ENCODE data around the gene BICRA.

The BICRA gene

DNA sequence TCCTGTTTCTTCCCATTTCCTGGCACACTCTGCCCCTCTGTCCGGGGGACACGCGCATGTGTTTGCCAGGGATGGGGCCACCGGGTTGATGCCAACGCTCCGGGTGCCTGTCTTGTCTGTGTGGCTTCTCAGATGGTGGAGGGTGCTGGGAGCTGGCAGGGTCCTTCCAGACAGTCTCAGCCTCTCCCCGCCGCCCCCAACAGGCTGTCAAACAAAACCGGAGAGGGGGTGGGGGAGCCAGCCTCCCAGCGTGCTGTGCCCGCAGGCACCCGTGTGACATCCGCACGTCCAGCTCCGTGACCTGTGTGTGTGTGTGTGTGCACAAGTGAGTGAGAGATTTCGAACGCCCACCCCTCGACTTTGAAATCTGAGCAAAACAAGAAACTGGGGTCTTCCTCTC lies 93.7 kb downstream of the BICRA start:
- Histone ChIP-seq H4K20me1 (ENCODE audit: insufficient read depth, low read length) (no peaks in the 10 kb centered on the region), H3K4me3 (ENCODE audit: low read depth, low read length, poor library complexity, severe bottlenecking) (no peak overlapping the region), H3F3A (ENCODE audit: insufficient read depth, low read length) (no peaks in the 10 kb centered on the region), H3K27me3 (ENCODE audit: insufficient read depth, low read length) (no peaks in the 10 kb centered on the region), H3K36me3 (ENCODE audit: insufficient read depth, low read length) (peaks cover 19% of the 10 kb centered on the region), H3K79me2 (ENCODE audit: insufficient read depth, low read length) (no peaks in the 10 kb centered on the region), H3K9ac (ENCODE audit: low read length) (no peak overlapping the region), H3K9me3 (ENCODE audit: low read length) (no peaks in the 10 kb centered on the region), H3K4me2 (ENCODE audit: low read length) (no peak overlapping the region), H2AFZ (ENCODE audit: low read length) (no peak overlapping the region), H3K27ac (ENCODE audit: low read depth, low read length, poor library complexity, severe bottlenecking) (no peak overlapping the region), H3K4me1 (ENCODE audit: insufficient read depth, low read length, severe bottlenecking) (peaks cover 16% of the 10 kb centered on the region), H3K9me2 (ENCODE audit: low read depth, low read length) (no peaks in the 10 kb centered on the region)
- no peak for TF ChIP-seq EZH2 (IDR thresholded peaks at IDR 0.05; ENCODE audit: borderline replicate concordance, low read length)
- TF ChIP-seq, protein P1, sequence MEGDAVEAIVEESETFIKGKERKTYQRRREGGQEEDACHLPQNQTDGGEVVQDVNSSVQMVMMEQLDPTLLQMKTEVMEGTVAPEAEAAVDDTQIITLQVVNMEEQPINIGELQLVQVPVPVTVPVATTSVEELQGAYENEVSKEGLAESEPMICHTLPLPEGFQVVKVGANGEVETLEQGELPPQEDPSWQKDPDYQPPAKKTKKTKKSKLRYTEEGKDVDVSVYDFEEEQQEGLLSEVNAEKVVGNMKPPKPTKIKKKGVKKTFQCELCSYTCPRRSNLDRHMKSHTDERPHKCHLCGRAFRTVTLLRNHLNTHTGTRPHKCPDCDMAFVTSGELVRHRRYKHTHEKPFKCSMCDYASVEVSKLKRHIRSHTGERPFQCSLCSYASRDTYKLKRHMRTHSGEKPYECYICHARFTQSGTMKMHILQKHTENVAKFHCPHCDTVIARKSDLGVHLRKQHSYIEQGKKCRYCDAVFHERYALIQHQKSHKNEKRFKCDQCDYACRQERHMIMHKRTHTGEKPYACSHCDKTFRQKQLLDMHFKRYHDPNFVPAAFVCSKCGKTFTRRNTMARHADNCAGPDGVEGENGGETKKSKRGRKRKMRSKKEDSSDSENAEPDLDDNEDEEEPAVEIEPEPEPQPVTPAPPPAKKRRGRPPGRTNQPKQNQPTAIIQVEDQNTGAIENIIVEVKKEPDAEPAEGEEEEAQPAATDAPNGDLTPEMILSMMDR (IDR thresholded peaks at IDR 0.05; ENCODE audit: low read length), result no peak

DNA sequence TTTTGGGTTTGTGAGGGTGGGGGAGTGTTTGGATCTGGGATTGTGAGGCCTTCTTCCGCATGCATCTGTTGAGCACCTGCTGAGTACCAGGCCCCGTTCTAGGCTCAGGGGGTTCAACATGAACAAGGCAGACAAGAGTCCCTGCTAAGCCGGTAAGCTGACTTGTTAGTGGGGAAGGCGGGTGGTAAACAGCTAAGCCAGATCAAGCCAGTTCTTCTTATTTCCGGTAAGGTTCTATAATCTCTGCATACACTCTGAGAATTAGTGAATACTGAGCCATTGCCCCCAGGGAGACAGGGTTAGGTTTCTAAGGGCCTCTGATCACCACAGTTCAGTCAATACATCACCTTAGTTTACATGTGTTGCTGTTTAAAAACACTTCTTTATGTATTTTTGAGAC lies 94.4 kb downstream of the BICRA start:
- no peaks in the 10 kb centered on the region for H3K79me2 ChIP-seq (ENCODE audit: insufficient read depth, low read length)
- no peak for TF ChIP-seq EZH2 (IDR thresholded peaks at IDR 0.05; ENCODE audit: borderline replicate concordance, low read length)
- TF ChIP-seq, protein P1 (IDR thresholded peaks at IDR 0.05; ENCODE audit: low read length), result no peak
- no peak overlapping the region for H3K9ac ChIP-seq (ENCODE audit: low read length)
- H2AFZ ChIP-seq (ENCODE audit: low read length), result no peak overlapping the region
- peaks cover 10% of the 10 kb centered on the region for H3K4me1 ChIP-seq (ENCODE audit: insufficient read depth, low read length, severe bottlenecking)
- H3K27me3 ChIP-seq (ENCODE audit: insufficient read depth, low read length), result no peaks in the 10 kb centered on the region
- H3K36me3 ChIP-seq (ENCODE audit: insufficient read depth, low read length), result peaks cover 19% of the 10 kb centered on the region
- no peaks in the 10 kb centered on the region for H4K20me1 ChIP-seq (ENCODE audit: insufficient read depth, low read length)
- H3K9me2 ChIP-seq (ENCODE audit: low read depth, low read length), result no peaks in the 10 kb centered on the region
- no peaks in the 10 kb centered on the region for H3F3A ChIP-seq (ENCODE audit: insufficient read depth, low read length)
- no peaks in the 10 kb centered on the region for H3K9me3 ChIP-seq (ENCODE audit: low read length)
- no peak overlapping the region for H3K4me3 ChIP-seq (ENCODE audit: low read depth, low read length, poor library complexity, severe bottlenecking)
- H3K27ac ChIP-seq (ENCODE audit: low read depth, low read length, poor library complexity, severe bottlenecking), result no peak overlapping the region
- H3K4me2 ChIP-seq (ENCODE audit: low read length), result no peak overlapping the region

DNA sequence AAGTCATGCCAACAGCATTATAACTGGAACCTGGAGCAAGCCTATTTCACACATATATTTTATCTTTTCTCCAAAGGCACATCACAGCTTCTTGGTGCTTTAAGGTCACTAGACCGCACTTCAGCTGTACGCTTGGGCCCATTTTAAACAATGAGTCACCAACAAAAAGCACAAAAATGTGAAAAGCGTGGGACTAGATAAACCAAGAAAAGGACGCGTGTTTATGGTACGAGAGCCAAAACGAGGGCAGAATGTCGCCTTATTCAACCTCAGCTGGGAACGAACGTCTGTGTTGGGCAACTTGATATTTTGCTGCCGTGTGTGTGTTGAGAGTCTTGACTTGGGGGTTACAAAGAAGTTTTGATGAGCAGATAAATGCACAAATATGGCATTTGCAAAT lies 95.1 kb downstream of the BICRA start:
- no peaks in the 10 kb centered on the region for H3K9me3 ChIP-seq (ENCODE audit: low read length)
- H3K4me2 ChIP-seq (ENCODE audit: low read length), result no peak overlapping the region
- TF ChIP-seq, protein P1 (IDR thresholded peaks at IDR 0.05; ENCODE audit: low read length), result no peak
- no peak for TF ChIP-seq EZH2 (IDR thresholded peaks at IDR 0.05; ENCODE audit: borderline replicate concordance, low read length)
- no peak overlapping the region for H3K9ac ChIP-seq (ENCODE audit: low read length)
- no peak overlapping the region for H3K4me3 ChIP-seq (ENCODE audit: low read depth, low read length, poor library complexity, severe bottlenecking)
- no peaks in the 10 kb centered on the region for H3K9me2 ChIP-seq (ENCODE audit: low read depth, low read length)
- H3K27ac ChIP-seq (ENCODE audit: low read depth, low read length, poor library complexity, severe bottlenecking), result no peak overlapping the region
- H3K27me3 ChIP-seq (ENCODE audit: insufficient read depth, low read length), result no peaks in the 10 kb centered on the region
- H3K79me2 ChIP-seq (ENCODE audit: insufficient read depth, low read length), result no peaks in the 10 kb centered on the region
- H2AFZ ChIP-seq (ENCODE audit: low read length), result no peak overlapping the region
- no peaks in the 10 kb centered on the region for H4K20me1 ChIP-seq (ENCODE audit: insufficient read depth, low read length)
- peaks cover 3% of the 10 kb centered on the region for H3K4me1 ChIP-seq (ENCODE audit: insufficient read depth, low read length, severe bottlenecking)
- peaks cover 19% of the 10 kb centered on the region for H3K36me3 ChIP-seq (ENCODE audit: insufficient read depth, low read length)
- no peaks in the 10 kb centered on the region for H3F3A ChIP-seq (ENCODE audit: insufficient read depth, low read length)
